ENCODE results near the gene NYNRIN. TPM values are rescaled to one million over a fixed set of nuclear protein-coding genes. Genes with fewer than 3 reads are reported as not detected.

NYNRIN gene
- total RNA-seq, 1 experiment from 2014 or later: 0.27 TPM

DNA sequence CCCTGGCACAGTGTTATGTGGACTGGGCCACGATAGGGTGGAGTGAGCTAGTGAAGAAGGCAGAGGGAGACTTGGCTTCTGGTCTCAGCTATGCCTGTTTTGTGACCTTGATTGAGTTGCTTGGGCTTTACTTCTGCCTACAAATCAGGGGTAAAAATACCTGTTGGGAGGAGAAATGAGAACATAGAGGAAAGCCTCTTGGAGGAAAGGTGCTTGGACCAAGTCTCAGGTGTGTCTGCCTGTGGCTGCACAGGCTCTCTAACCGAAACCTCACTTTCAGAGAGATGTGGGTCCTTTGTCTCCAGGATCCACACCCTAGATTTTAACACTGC, 38.9 kb downstream of the NYNRIN start:
- Histone ChIP-seq H3K9me3 (ENCODE audit: control insufficient read depth in 1 of 2, insufficient read depth in 1 of 2, low read depth in 1 of 2, low read length in 2 of 2) (no peaks in the 10 kb centered on the region), H3K36me3 (ENCODE audit: control insufficient read depth in 1 of 2, insufficient read depth in 2 of 2, low read length in 2 of 2) (peaks cover 27 to 39% of the 10 kb centered on the region in 2 experiments; a peak in 3 of 4 replicates), H2AFZ (ENCODE audit: low read depth, low read length, poor library complexity, severe bottlenecking) (no peak overlapping the region), H3K9me2 (ENCODE audit: insufficient read depth) (no peaks in the 10 kb centered on the region), H3K4me2 (ENCODE audit: low read length) (no peak overlapping the region), H3K27me3 (ENCODE audit: insufficient read depth, low read length) (no peaks in the 10 kb centered on the region), H3K4me1 (ENCODE audit: control insufficient read depth in 1 of 2, insufficient read depth in 2 of 2, low read length in 2 of 2) (peaks cover 5 to 14% of the 10 kb centered on the region in 2 experiments; a peak in 3 of 4 replicates), H3K79me2 (ENCODE audit: insufficient read depth, low read length) (peaks cover 18% of the 10 kb centered on the region), H3K27ac (ENCODE audit: low read depth, low read length) (no peak overlapping the region), H4K20me1 (ENCODE audit: insufficient read depth) (no peaks in the 10 kb centered on the region), H3K9ac (ENCODE audit: low read length) (no peak overlapping the region), H3K4me3 (replicated peaks in 1 of 2; ENCODE audit: low read depth in 1 of 2, low read length in 2 of 2) (no peak overlapping the region)
- DNase-seq (ENCODE audit: low read depth, low spot score) (no peak), ATAC-seq (no peak)
- ChIA-PET RAD21 (ENCODE audit: low non-redundant PET in 1 of 2, low total read pairs in 2 of 2, uncharacterized antibody in 2 of 2, unreplicated experiment in 2 of 2) (no interaction called here), POLR2A (interaction anchor here (1.2 to 1.6 kb wide), 3 partner anchors 72 to 106 kb away, joined by 3 to 5 read pairs (median 3); no protein-coding TSS in a partner anchor), CTCF (interaction anchor here (2.3 to 4.6 kb wide), 4 partner anchors 72 to 195 kb away, joined by 9 to 82 read pairs (median 14); partner anchors contain the start of gene TINF2)
- BruUV-seq (replicated peaks): no TSS peak
- intact Hi-C loops (cut with micrococcal nuclease): loop anchor here (2.0 to 10.0 kb wide), 2 partner anchors 223 to 423 kb away; partner anchors contain the start of genes CHMP4A and MDP1
- TF ChIP-seq EGR1 (IDR thresholded peaks at IDR 0.05; ENCODE audit: low read depth): no peak
- no peak for TF ChIP-seq CBX3 (IDR thresholded peaks at IDR 0.05; ENCODE audit: low read depth)
- TF ChIP-seq, protein P1, sequence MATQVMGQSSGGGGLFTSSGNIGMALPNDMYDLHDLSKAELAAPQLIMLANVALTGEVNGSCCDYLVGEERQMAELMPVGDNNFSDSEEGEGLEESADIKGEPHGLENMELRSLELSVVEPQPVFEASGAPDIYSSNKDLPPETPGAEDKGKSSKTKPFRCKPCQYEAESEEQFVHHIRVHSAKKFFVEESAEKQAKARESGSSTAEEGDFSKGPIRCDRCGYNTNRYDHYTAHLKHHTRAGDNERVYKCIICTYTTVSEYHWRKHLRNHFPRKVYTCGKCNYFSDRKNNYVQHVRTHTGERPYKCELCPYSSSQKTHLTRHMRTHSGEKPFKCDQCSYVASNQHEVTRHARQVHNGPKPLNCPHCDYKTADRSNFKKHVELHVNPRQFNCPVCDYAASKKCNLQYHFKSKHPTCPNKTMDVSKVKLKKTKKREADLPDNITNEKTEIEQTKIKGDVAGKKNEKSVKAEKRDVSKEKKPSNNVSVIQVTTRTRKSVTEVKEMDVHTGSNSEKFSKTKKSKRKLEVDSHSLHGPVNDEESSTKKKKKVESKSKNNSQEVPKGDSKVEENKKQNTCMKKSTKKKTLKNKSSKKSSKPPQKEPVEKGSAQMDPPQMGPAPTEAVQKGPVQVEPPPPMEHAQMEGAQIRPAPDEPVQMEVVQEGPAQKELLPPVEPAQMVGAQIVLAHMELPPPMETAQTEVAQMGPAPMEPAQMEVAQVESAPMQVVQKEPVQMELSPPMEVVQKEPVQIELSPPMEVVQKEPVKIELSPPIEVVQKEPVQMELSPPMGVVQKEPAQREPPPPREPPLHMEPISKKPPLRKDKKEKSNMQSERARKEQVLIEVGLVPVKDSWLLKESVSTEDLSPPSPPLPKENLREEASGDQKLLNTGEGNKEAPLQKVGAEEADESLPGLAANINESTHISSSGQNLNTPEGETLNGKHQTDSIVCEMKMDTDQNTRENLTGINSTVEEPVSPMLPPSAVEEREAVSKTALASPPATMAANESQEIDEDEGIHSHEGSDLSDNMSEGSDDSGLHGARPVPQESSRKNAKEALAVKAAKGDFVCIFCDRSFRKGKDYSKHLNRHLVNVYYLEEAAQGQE (IDR thresholded peaks at IDR 0.05; ENCODE audit: low read depth): no peak
- TF ChIP-seq TCF7L2 (IDR thresholded peaks at IDR 0.05; ENCODE audit: borderline replicate concordance, extremely low read depth, insufficient read depth, insufficient read length): no peak
- TF ChIP-seq ELF1 (IDR thresholded peaks at IDR 0.05; ENCODE audit: borderline replicate concordance, low read depth): no peak
- TF ChIP-seq, protein P2, sequence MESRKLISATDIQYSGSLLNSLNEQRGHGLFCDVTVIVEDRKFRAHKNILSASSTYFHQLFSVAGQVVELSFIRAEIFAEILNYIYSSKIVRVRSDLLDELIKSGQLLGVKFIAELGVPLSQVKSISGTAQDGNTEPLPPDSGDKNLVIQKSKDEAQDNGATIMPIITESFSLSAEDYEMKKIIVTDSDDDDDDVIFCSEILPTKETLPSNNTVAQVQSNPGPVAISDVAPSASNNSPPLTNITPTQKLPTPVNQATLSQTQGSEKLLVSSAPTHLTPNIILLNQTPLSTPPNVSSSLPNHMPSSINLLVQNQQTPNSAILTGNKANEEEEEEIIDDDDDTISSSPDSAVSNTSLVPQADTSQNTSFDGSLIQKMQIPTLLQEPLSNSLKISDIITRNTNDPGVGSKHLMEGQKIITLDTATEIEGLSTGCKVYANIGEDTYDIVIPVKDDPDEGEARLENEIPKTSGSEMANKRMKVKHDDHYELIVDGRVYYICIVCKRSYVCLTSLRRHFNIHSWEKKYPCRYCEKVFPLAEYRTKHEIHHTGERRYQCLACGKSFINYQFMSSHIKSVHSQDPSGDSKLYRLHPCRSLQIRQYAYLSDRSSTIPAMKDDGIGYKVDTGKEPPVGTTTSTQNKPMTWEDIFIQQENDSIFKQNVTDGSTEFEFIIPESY (IDR thresholded peaks at IDR 0.05; ENCODE audit: extremely low read depth, insufficient replicate concordance, low read length): no peak

Measured in HCT116 (cell line).